ENCODE results near the gene AMER2. TPM values are rescaled to one million over a fixed set of nuclear protein-coding genes. Genes with fewer than 3 reads are reported as not detected.
"Not testable (repeated sequence)": the region's sequence is repeated elsewhere in the genome, so short reads cannot be mapped to it uniquely, and the experiment has no call there.

AMER2 gene
- total RNA-seq, 1 donor from 2014 or later = not detected

GRCh38 chr13:25166306-25166705 lies 5.8 kb downstream of the AMER2 start:
- Histone ChIP-seq H3K36me3 (no peaks in the 10 kb centered on the region), H3K9me3 (no peaks in the 10 kb centered on the region), H3K4me3 (no peak overlapping the region), H3K27ac (no peak overlapping the region), H3K4me1 (no peaks in the 10 kb centered on the region), H3K27me3 (ENCODE audit: low read depth) (peaks cover 28% of the 10 kb centered on the region)
- intact Hi-C loops (cut with DNase I) = no loop called here
- no peak for DNase-seq
- TF ChIP-seq, protein P1, sequence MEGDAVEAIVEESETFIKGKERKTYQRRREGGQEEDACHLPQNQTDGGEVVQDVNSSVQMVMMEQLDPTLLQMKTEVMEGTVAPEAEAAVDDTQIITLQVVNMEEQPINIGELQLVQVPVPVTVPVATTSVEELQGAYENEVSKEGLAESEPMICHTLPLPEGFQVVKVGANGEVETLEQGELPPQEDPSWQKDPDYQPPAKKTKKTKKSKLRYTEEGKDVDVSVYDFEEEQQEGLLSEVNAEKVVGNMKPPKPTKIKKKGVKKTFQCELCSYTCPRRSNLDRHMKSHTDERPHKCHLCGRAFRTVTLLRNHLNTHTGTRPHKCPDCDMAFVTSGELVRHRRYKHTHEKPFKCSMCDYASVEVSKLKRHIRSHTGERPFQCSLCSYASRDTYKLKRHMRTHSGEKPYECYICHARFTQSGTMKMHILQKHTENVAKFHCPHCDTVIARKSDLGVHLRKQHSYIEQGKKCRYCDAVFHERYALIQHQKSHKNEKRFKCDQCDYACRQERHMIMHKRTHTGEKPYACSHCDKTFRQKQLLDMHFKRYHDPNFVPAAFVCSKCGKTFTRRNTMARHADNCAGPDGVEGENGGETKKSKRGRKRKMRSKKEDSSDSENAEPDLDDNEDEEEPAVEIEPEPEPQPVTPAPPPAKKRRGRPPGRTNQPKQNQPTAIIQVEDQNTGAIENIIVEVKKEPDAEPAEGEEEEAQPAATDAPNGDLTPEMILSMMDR (IDR thresholded peaks at IDR 0.05) = no peak
- ATAC-seq = no peak

DNA sequence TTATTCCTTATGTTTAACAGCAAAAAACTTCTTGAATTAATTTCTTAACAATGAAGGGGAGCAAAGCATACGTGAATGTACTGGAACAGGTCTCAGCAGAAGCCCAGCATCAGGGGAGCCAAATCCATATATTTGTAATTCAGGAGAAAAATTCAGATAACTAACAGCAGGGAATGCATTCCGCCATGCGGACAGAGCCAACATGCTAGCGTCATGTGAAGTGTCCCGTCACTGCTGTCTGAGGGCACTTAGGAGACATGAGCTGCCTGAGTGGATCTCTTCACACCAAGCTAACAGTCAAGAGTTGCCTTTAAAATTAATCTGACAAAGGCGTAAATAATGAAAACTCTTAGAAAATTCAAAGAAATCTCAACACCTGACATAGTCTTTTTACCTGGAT lies 6.4 kb downstream of the AMER2 start:
- ATAC-seq (no peak), DNase-seq (no peak)
- no peaks in the 10 kb centered on the region for H3K36me3 ChIP-seq
- TF ChIP-seq, protein P1 (IDR thresholded peaks at IDR 0.05) = no peak
- no peak overlapping the region for H3K4me3 ChIP-seq
- no peaks in the 10 kb centered on the region for H3K4me1 ChIP-seq
- H3K27ac ChIP-seq = no peak overlapping the region
- intact Hi-C loops (cut with DNase I) = no loop called here
- H3K27me3 ChIP-seq (ENCODE audit: low read depth) = peaks cover 22% of the 10 kb centered on the region
- H3K9me3 ChIP-seq = no peaks in the 10 kb centered on the region

- intact Hi-C loops (cut with DNase I); H3K36me3 ChIP-seq; H3K27ac ChIP-seq; H3K4me1 ChIP-seq; H3K4me3 ChIP-seq; H3K9me3 ChIP-seq; ATAC-seq; DNase-seq: not testable (repeated sequence)
- peaks cover 17% of the 10 kb centered on the region for H3K27me3 ChIP-seq (ENCODE audit: low read depth)
Observed at GRCh38 chr13:25165163-25165562, 6.9 kb downstream of the AMER2 start.

DNA sequence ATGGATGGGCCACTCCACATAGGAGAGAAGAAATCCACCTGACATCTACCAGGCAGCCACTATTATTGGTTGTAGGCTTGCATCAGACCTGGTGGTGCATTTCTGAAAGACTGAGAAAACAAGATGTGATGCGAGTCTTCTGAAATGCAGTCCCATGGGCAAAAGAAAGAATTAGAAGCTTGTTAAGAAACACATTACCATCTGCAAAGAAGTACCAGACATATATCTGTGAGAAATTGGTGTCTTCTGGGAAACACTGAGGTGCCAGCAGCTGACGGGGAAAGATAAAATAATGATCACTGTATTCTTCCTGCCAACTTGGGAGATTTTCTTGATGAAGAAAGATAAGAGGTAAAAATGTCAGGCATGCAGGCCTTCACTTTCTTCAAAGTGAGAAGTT lies 14.4 kb downstream of the AMER2 start:
- ATAC-seq = no peak
- no peak for DNase-seq

GRCh38 chr13:25153736-25154135 lies 18.4 kb downstream of the AMER2 start:
- ATAC-seq (no peak), DNase-seq (no peak)
- Histone ChIP-seq H3K27me3 (ENCODE audit: low read depth) (peaks cover 9% of the 10 kb centered on the region), H3K4me1 (no peaks in the 10 kb centered on the region), H3K4me3 (no peak overlapping the region), H3K9me3 (no peaks in the 10 kb centered on the region), H3K27ac (no peak overlapping the region), H3K36me3 (no peaks in the 10 kb centered on the region)
- TF ChIP-seq, protein P1 (IDR thresholded peaks at IDR 0.05) = no peak
- intact Hi-C loops (cut with DNase I) = no loop called here

More for the DNA sequence above, 14.4 kb downstream of the AMER2 start:
- TF ChIP-seq, protein P1 (IDR thresholded peaks at IDR 0.05) = no peak
- intact Hi-C loops (cut with DNase I) = no loop called here
- H3K36me3 ChIP-seq = no peaks in the 10 kb centered on the region
- H3K27ac ChIP-seq = no peak overlapping the region
- peaks cover 3% of the 10 kb centered on the region for H3K27me3 ChIP-seq (ENCODE audit: low read depth)
- H3K4me1 ChIP-seq = no peaks in the 10 kb centered on the region
- no peaks in the 10 kb centered on the region for H3K9me3 ChIP-seq
- H3K4me3 ChIP-seq = no peak overlapping the region

GRCh38 chr13:25151626-25152195 lies 20.4 kb downstream of the AMER2 start:
- no peaks in the 10 kb centered on the region for H3K36me3 ChIP-seq
- intact Hi-C loops (cut with DNase I) = no loop called here
- H3K9me3 ChIP-seq = no peaks in the 10 kb centered on the region
- no peak overlapping the region for H3K27ac ChIP-seq
- peaks cover 9% of the 10 kb centered on the region for H3K27me3 ChIP-seq (ENCODE audit: low read depth)
- no peak for DNase-seq
- TF ChIP-seq, protein P1 (IDR thresholded peaks at IDR 0.05) = no peak
- no peaks in the 10 kb centered on the region for H3K4me1 ChIP-seq
- ATAC-seq = no peak
- H3K4me3 ChIP-seq = no peak overlapping the region

Data from lower lobe of right lung (tissue), 2 donors.